Measurements from ENCODE around the gene USP20.

Gene USP20

DNA sequence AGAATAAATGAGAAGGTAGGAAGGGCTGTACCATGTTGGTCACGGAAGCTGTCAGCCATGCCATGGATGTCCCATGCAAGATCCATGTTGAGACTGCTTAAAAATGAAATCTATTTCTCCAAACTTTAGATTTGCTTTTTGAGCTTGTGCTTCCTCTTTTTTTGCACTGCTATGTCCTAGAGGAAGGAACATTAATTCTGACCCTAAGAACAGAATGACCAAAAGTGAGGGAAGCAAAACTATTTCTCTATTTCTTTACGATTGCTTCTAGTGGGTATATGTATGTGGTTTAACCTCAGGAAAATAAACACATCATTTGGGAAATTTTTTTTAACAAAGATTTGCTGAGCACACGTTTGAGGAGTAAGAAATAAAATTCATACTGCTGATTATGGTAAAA lies 84.6 kb downstream of the USP20 start:
- DNase-seq (ENCODE audit: low spot score) = no peak

GRCh38 chr9:129921905-129922304 lies 86.6 kb downstream of the USP20 start:
- no peak for DNase-seq (ENCODE audit: low spot score)

- DNase-seq (ENCODE audit: low spot score) = no peak
These were observed 88.3 kb downstream of the USP20 start for GRCh38 chr9:129923589-129923988.

DNA sequence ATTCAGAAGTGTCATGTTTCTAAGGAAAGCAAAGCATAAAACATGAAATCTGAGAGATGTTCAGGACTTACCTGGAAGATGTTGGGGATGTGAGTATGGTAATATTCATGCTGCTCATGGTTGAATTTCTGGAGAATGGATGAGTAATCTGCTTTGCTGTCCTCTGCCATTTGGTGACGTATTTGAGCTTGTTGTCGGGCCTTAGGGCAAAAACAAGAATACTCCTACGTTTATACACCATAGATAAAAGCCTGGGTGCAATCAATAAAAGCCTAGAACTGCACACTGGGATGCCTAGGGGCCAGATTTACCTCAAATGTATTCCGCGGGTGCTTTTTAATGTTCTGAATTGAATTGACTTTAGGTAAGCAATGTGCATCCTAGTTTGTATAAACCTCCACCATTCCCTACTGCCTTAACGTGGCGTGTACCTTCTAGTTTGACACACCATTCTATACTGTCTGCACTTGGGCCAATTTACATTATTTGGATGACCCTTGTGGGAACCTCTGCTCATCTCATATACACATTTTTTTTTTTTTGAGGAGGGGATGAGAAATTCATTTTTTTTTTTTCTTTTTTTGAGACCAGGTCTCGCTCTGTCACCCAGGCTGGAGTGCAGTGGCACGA lies 94.4 kb downstream of the USP20 start:
- no peak for DNase-seq (ENCODE audit: low spot score)

GRCh38 chr9:129930743-129931142 lies 95.5 kb downstream of the USP20 start:
- DNase-seq (ENCODE audit: low spot score) = no peak
